HG02884 (cell line): ENCODE measurements around the gene PHF21B.

Experiments
- ATAC-seq: cut with Tn5 transposase; IDR thresholded peaks from one replicate; pipeline ENCODE4 v1.9.1; 2021; ENCODE audit warnings: mild to moderate bottlenecking, moderate library complexity; ENCODE audit not compliant: unreplicated experiment

Gene PHF21B

GRCh38 chr22:44898236-44898635, 111.6 kb downstream of the PHF21B start:
- no peak for ATAC-seq

GRCh38 chr22:44895296-44896055, 114.3 kb downstream of the PHF21B start:
- no peak for ATAC-seq

- no peak for ATAC-seq
Observed at GRCh38 chr22:44894782-44895181, 115.0 kb downstream of the PHF21B start.

- ATAC-seq, result no peak
Observed at GRCh38 chr22:44894321-44894720, 115.5 kb downstream of the PHF21B start.

- no peak for ATAC-seq
Observed at GRCh38 chr22:44893731-44894080, 116.1 kb downstream of the PHF21B start.

- ATAC-seq, result no peak
Observed at GRCh38 chr22:44892803-44893730, 116.7 kb downstream of the PHF21B start.

GRCh38 chr22:44892243-44892642, 117.6 kb downstream of the PHF21B start:
- ATAC-seq, result no peak

GRCh38 chr22:44891791-44892190, 118.0 kb downstream of the PHF21B start:
- ATAC-seq, result no peak

- no peak for ATAC-seq
Observed at GRCh38 chr22:44891293-44891747, 118.5 kb downstream of the PHF21B start.

GRCh38 chr22:44890416-44891292, 119.2 kb downstream of the PHF21B start:
- ATAC-seq, result no peak

- no peak for ATAC-seq
Observed at GRCh38 chr22:44889255-44889878, 120.4 kb downstream of the PHF21B start.

- ATAC-seq, result no peak
Observed at GRCh38 chr22:44888491-44889254, 121.1 kb downstream of the PHF21B start.

GRCh38 chr22:44887941-44888366, 121.9 kb downstream of the PHF21B start:
- no peak for ATAC-seq

GRCh38 chr22:44885806-44886360, 123.9 kb downstream of the PHF21B start:
- no peak for ATAC-seq

GRCh38 chr22:44884968-44885805, 124.6 kb downstream of the PHF21B start:
- no peak for ATAC-seq

GRCh38 chr22:44884562-44884961, 125.2 kb downstream of the PHF21B start:
- ATAC-seq, result no peak

GRCh38 chr22:44883011-44883421, 126.8 kb downstream of the PHF21B start:
- no peak for ATAC-seq

GRCh38 chr22:44882226-44882905, 127.4 kb downstream of the PHF21B start:
- no peak for ATAC-seq
